ENCODE data around the gene PGLYRP2. TPM values are rescaled to one million over a fixed set of nuclear protein-coding genes. Genes with fewer than 3 reads are reported as not detected.

Gene PGLYRP2
- total RNA-seq, 1 donor from 2014 or later = not detected

- Histone ChIP-seq H3K27ac (no peak overlapping the region), H3K4me2 (no peak overlapping the region), H3K9ac (no peak overlapping the region), H3K79me2 (ENCODE audit: low read depth) (no peaks in the 10 kb centered on the region), H3K9me3 (ENCODE audit: low read depth) (peaks cover 5% of the 10 kb centered on the region), H4K20me1 (ENCODE audit: low read depth) (no peaks in the 10 kb centered on the region), H3K4me1 (no peaks in the 10 kb centered on the region), H3K36me3 (no peaks in the 10 kb centered on the region), H3K4me3 (no peak overlapping the region), H3K27me3 (no peaks in the 10 kb centered on the region), H3F3A (ENCODE audit: low read depth) (no peaks in the 10 kb centered on the region), H2AFZ (replicated peaks) (no peak overlapping the region)
- Mint-ChIP-seq H3K27me3 (ENCODE audit: insufficient read depth, low read depth) (peaks cover 9% of the 10 kb centered on the region), H3K36me3 (no peaks in the 10 kb centered on the region), H3K4me3 (no peak overlapping the region), H3K9me3 (peaks cover 4% of the 10 kb centered on the region), H3K27ac (no peak overlapping the region), H3K4me1 (no peaks in the 10 kb centered on the region)
- DNase-seq (ENCODE audit: low spot score) = no peak
- TF ChIP-seq, protein P1, sequence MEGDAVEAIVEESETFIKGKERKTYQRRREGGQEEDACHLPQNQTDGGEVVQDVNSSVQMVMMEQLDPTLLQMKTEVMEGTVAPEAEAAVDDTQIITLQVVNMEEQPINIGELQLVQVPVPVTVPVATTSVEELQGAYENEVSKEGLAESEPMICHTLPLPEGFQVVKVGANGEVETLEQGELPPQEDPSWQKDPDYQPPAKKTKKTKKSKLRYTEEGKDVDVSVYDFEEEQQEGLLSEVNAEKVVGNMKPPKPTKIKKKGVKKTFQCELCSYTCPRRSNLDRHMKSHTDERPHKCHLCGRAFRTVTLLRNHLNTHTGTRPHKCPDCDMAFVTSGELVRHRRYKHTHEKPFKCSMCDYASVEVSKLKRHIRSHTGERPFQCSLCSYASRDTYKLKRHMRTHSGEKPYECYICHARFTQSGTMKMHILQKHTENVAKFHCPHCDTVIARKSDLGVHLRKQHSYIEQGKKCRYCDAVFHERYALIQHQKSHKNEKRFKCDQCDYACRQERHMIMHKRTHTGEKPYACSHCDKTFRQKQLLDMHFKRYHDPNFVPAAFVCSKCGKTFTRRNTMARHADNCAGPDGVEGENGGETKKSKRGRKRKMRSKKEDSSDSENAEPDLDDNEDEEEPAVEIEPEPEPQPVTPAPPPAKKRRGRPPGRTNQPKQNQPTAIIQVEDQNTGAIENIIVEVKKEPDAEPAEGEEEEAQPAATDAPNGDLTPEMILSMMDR (IDR thresholded peaks at IDR 0.05) = no peak
- TF ChIP-seq EZH2 (IDR thresholded peaks at IDR 0.05) (no peak), EZH2phosphoT487 (IDR thresholded peaks at IDR 0.05) (no peak)
These were observed 19.0 kb upstream of the PGLYRP2 start for GRCh38 chr19:15498156-15498858.

- Mint-ChIP-seq H3K4me1 (no peaks in the 10 kb centered on the region), H3K9me3 (peaks cover 4% of the 10 kb centered on the region), H3K27me3 (ENCODE audit: insufficient read depth, low read depth) (peaks cover 8% of the 10 kb centered on the region), H3K4me3 (no peak overlapping the region), H3K36me3 (no peaks in the 10 kb centered on the region), H3K27ac (no peak overlapping the region)
- Histone ChIP-seq H3K4me2 (no peak overlapping the region), H3K36me3 (no peaks in the 10 kb centered on the region), H3K27me3 (no peaks in the 10 kb centered on the region), H3K27ac (no peak overlapping the region), H2AFZ (replicated peaks) (no peak overlapping the region), H3K9me3 (ENCODE audit: low read depth) (peaks cover 5% of the 10 kb centered on the region), H3K4me3 (no peak overlapping the region), H3K9ac (no peak overlapping the region), H3F3A (ENCODE audit: low read depth) (no peaks in the 10 kb centered on the region), H3K79me2 (ENCODE audit: low read depth) (no peaks in the 10 kb centered on the region), H3K4me1 (no peaks in the 10 kb centered on the region), H4K20me1 (ENCODE audit: low read depth) (no peaks in the 10 kb centered on the region)
- TF ChIP-seq EZH2 (IDR thresholded peaks at IDR 0.05) (no peak), EZH2phosphoT487 (IDR thresholded peaks at IDR 0.05) (no peak)
- TF ChIP-seq, protein P1 (IDR thresholded peaks at IDR 0.05) = no peak
- no peak for DNase-seq (ENCODE audit: low spot score)
These were observed 15.8 kb upstream of the PGLYRP2 start for GRCh38 chr19:15495151-15495550.

DNA sequence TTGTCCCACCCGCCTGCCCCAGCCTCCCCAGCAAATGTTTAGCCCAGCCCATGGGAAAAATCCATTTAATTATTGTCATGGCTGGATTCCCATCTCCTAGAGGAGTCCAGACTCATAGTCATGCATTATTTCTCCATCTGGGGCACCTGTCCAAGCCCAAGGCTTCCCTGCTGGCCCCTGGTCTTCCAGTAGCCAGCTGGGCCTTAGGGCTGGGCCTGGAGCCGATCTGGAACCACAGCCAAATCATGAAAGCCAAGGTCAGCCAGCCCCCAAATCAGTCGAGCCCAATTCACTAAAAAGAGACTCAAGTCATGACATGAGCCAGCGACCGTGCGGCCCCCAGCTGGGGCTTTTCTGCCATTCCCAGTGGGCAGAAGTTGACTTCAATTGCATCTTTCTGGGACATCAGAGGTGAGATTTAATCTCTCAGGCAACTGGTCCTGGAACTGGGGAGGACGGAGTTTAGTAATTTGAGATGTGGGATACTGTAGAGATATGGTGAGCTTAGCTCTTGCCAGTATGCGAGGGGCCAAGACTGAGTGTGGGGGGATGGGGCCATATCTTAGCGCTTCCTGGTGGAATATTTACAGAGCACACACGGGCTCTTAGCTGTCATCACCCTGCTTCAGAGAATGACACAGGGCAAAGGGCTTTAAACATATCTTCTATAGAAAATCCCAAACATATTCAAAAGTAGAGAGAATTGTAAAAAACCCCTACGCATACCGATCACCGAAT, 9.4 kb upstream of the PGLYRP2 start:
- H4K20me1 ChIP-seq (ENCODE audit: low read depth) = no peaks in the 10 kb centered on the region
- Mint-ChIP-seq H3K9me3 (peaks cover 8% of the 10 kb centered on the region), H3K27me3 (ENCODE audit: insufficient read depth, low read depth) (peaks cover 5% of the 10 kb centered on the region), H3K4me3 (no peak overlapping the region), H3K27ac (no peak overlapping the region), H3K4me1 (no peaks in the 10 kb centered on the region), H3K36me3 (no peaks in the 10 kb centered on the region)
- no peaks in the 10 kb centered on the region for H3K4me1 ChIP-seq
- DNase-seq (ENCODE audit: low spot score) = no peak
- H3K9ac ChIP-seq = no peak overlapping the region
- no peak overlapping the region for H3K4me3 ChIP-seq
- no peak overlapping the region for H2AFZ ChIP-seq (replicated peaks)
- H3K79me2 ChIP-seq (ENCODE audit: low read depth) = no peaks in the 10 kb centered on the region
- no peak overlapping the region for H3K27ac ChIP-seq
- no peaks in the 10 kb centered on the region for H3K36me3 ChIP-seq
- no peak overlapping the region for H3K4me2 ChIP-seq
- H3K9me3 ChIP-seq (ENCODE audit: low read depth) = peaks cover 5% of the 10 kb centered on the region
- H3F3A ChIP-seq (ENCODE audit: low read depth) = no peaks in the 10 kb centered on the region
- TF ChIP-seq EZH2 (IDR thresholded peaks at IDR 0.05) (no peak), EZH2phosphoT487 (IDR thresholded peaks at IDR 0.05) (no peak)
- TF ChIP-seq, protein P1 (IDR thresholded peaks at IDR 0.05) = no peak
- no peaks in the 10 kb centered on the region for H3K27me3 ChIP-seq

Data from neural progenitor cell (in vitro differentiated cells).